Stimulated activated CD8-positive, alpha-beta memory T cell treated with anti-CD3 and anti-CD28 coated beads, Interleukin-15, amount 100 ng/mL, for 48 hours (primary cell): Measurements from ENCODE around the gene CCR7.

Source experiments
- DNase-seq, 2 donors: peaks; one replicate each; pipeline ENCODE4 v3.0.0-alpha.2; 2020; ENCODE audit warnings: low read depth in 2 of 2

The CCR7 gene, protein sequence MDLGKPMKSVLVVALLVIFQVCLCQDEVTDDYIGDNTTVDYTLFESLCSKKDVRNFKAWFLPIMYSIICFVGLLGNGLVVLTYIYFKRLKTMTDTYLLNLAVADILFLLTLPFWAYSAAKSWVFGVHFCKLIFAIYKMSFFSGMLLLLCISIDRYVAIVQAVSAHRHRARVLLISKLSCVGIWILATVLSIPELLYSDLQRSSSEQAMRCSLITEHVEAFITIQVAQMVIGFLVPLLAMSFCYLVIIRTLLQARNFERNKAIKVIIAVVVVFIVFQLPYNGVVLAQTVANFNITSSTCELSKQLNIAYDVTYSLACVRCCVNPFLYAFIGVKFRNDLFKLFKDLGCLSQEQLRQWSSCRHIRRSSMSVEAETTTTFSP

DNA sequence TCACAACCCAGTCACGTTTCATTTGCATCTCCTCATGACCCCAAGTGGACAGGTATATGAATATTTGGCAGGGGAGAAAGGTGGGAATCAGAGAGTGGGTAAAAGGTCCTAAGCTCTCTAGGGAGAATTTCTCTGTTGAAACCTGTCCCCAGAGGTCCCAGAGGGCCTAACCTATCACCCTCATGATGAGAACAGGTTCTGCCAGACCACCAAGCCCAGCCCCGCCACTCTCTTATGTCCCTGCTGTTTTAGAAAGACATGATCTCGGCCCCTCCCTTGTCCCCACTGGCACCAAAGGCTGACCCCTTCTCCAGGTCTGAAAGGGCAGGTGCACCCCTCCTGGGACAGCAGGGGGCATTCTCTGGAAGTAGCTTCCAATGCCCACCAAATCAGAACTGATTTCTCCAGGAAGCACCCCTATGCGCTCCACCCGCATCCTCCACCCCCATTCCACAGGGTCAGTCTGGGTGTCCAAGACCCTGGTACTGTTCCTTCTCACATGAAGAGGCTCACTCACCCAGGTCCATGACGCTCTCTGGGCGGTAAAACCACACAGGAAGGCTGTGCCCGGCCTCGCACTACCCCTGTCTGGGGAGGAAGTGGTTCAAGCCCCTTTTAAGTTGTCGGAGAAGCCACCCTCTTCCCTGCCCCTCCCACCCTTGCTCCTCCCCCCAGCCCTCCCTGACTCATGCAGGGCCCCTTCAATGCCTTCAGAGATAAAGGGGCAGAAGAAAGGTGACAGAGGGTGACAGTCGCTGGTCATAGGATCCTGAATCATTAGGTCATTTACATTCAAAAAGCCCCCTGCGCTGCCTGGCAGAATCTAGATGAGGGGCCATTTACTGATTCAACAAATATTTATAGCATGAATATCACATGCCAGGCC is at the start of gene CCR7:
CCR7 (minus strand) TSS at position 590 of the 886 bp plus-strand sequence; CDS start at position 527, 63 bp downstream.
- DNase-seq, result peak; percentile 80 to 82

DNA sequence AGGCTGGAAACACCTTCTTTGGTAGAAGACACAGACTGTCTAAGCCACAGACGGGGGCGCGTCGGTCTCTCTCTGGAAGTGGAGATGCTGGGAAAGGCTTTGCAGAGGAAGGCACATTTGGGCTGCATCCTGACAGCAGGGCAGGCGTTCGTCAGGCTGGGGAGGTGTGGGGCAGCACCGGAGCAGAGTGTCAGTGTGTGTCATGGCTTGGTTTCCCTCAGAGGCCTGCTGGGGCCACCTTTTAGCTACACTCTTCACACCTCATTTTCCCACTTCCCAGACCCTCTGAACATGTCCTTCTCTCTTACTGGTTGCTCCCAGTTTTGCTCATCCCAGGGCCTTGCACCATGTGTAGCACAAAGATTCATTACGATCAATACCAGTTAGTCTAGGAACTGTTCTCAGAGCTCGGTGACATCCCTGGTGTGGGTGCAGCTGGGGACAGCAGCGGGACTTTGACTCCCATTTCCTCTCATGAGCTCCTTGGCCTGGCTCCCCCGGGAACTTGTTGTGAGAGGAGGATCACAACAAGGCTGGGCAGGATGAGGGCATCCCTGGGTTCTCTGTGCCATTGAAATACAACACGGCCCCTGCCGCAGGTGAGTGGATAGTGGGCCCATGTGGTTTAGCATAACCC is 49.3 kb upstream of the CCR7 start:
- no peak for DNase-seq

DNA sequence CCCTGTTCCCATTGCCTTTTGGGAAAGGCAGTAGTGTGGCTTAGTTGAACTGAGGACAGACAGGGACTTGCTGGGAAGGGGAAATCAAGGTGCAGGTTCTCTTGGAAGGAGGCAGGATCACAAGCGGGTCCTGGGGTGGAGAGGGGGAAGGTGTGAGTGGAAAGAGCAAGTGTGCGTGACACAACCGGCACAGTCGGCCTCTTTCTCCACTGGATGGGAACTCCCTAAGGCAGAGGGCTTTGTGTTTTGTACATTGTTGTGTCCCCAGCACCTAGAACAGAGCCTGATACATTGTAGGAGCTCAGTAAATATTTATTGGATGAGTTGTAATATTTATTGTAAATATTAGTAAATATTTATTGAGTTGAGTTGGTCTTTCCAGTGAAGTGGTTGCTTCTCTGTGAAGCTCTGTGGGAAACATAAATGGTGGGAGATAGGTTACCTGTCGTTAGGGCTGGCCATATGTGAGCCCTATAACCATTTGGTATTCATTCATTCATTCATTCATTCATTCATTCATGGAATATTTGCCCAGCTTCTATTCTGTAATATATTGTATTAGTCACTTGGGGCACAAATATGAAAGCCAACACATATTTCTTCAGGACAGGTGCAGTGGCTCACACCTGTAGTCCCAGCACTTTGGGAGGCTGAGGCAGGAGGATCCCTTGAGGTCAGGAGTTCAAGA is 48.3 kb upstream of the CCR7 start:
- no peak for DNase-seq

GRCh38 chr17:40612599-40613244 is 47.5 kb upstream of the CCR7 start:
- no peak for DNase-seq

- no peak for DNase-seq
Measured at GRCh38 chr17:40611840-40612474, 46.7 kb upstream of the CCR7 start.

DNA sequence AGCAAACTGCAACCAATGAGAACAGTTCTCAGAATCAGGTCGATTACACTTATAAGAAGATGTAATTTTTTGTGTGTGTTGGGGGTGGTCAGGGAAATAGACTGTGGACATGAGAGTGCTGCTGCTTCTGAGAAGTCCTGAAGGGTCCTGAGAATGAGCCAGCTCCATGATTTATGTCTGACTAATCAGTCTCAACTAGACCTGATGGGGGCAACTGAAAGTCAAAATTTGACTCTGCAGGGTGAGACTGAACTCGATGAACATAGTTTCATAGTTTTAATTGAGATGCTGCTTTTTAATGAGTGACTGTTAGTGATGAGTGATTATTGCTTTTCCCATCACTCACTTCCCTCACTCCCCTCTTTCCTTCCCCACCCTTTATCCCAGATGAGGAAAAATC is 45.1 kb upstream of the CCR7 start:
- DNase-seq, result no peak

GRCh38 chr17:40608061-40608581 is 42.8 kb upstream of the CCR7 start:
- DNase-seq, result no peak

- no peak for DNase-seq
Measured at GRCh38 chr17:40607641-40608040, 42.4 kb upstream of the CCR7 start.

GRCh38 chr17:40606548-40607353 is 41.5 kb upstream of the CCR7 start:
- DNase-seq, result no peak

DNA sequence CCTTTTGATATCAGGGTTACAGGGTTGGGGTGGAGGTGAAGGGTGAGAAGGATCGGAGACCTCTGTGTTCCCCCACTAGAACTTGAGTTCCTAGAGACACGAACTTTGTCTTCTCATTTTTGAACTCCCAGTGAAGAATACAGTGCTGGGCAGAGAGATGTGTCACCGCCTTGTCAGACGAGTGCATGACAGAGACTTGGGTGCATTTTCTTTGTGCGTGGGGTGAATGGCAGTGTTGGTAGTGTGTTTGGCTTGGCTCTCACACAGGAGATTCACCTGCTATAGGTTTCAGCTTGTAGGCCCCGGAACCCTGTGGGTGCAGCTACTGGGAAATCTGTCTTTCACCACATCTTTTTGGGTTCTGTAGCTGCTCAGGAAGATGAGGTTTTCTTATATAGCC is 40.0 kb upstream of the CCR7 start:
- peak; percentile 64 to 76 for DNase-seq

- DNase-seq, result no peak
Measured at GRCh38 chr17:40604327-40605080, 39.2 kb upstream of the CCR7 start.

DNA sequence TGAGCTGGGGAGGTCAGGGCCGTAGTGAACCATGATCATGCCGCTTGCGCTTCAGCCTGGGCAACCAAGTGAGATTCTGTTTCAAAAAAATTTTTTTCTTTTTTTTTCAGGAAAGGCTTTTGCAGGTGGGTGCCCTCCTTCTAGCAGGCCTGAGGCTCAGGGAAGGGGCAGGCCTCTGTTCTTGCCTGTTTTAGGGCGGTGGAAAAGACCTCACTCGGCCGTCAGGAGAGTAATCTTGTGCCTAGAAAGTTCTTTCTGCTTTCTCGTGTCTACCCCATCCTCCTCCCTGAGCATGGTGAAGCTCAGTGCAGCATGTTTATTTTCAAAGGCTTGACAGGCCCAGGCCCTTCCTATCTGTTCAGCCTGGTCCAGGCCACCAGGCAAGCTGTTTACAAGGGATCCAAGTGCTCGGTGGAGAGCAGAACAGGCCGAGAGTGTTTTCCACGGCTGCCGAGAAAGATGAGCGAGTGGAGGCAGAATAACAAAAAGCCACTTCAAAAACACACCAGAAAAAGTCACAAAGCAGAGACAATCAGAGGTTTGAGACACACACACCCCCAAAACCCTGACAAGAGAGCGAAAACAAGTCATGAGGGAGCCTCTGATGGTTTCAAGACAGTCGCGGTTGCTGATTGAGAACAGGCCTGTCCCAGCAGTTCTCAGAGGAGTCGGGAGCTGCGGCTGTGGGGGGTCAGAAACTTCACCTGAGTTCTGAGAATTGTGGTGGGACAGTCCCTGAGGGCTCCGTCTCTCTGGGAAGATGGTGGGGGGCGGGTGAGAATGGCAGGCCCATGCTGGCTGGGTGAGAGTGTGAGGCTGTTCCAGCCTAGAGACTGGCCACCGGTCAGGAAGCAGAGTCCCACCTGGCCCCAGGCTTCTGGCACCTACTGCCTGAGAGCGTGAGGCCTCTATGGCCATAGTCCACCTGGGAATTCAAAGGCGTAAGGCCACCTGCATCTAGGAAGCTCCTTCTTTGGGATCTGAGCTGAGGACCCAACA is 37.5 kb upstream of the CCR7 start:
- peak; percentile 81 for DNase-seq

- no peak for DNase-seq
Measured at GRCh38 chr17:40600486-40601046, 35.3 kb upstream of the CCR7 start.

GRCh38 chr17:40599468-40599763 is 34.1 kb upstream of the CCR7 start:
- no peak for DNase-seq

DNA sequence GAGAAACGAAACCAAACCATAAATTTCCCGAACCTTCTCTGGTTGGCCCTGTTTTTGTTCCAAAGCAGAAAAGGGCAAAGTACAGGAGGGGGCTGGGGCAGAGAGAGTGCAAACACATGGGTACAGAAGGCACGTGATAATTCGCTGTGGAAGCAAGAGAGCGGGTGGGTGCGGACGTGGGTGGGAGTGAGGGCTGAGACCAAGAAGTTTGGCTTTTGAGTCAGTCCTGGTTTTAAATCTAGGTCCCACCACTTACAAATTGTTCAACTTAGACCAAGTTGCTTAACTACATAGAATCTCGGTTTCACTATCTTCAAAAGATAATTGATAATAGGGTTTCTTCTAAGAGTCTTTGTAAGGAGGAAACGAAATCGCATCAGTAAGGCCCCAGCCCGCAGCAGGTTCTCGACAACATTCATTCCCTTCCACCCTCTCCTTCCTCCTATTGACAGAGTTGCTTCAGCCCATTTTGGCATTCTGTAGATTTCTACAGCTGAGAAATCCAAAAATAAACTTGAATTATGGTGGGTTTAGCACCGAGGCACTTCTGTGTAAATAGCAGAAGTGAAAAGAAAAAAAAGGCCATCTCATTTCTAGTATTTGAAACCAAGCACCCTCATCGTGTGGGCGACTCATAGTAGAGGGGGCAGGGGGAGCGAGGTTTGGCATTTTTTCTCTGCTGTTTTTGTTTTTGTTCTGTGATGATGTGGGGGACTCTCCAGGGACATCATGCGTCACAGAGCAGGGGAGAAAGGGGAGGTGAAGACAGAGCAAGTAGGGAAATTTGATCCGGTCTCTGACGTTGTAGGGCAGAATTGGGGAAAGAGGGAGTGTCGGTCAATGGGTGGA is 33.6 kb upstream of the CCR7 start:
- DNase-seq, result peak; percentile 76 to 80

DNA sequence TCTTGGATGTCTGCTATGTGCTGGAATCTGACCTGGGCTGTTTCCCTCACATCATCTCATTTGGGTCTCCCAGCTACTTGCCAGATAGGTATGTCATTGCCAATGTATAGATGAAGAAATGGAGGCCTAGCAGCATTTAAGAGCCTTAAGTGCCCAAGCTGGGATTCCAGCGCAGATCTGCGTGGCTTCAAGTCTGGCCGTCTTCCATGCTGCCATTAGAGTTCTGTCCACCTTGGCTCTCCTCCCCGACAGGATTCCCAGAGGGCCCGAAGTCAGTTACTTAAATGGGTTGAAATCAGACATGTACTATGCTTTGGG is 33.0 kb upstream of the CCR7 start:
- no peak for DNase-seq
